ENCODE data around the gene SKOR1.

Gene SKOR1

DNA sequence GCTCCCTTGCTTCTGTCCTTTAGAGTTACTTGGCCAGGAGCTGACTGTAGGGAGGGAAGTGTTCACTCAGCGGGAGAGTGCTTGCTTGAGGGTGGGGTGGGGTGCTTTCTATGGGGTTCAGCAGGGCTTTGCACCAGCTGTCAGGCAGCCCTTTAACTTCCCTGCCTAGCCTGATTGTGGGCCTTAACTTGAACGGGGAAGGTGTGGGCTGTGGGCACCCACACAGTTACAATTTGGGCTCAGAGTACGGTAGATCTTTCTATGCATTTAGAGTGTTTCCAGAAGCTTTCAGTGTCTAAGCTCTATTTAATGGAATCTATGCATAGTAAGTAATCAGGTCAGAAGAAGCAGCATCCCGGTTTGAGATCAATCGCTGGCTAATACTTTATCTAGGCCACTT is 48.2 kb upstream of the SKOR1 start:
- H3K27ac ChIP-seq (replicated peaks) = no peak overlapping the region
- no peak overlapping the region for H3K4me3 ChIP-seq (replicated peaks; ENCODE audit: insufficient read depth, low read length)
- TF ChIP-seq, protein P1, sequence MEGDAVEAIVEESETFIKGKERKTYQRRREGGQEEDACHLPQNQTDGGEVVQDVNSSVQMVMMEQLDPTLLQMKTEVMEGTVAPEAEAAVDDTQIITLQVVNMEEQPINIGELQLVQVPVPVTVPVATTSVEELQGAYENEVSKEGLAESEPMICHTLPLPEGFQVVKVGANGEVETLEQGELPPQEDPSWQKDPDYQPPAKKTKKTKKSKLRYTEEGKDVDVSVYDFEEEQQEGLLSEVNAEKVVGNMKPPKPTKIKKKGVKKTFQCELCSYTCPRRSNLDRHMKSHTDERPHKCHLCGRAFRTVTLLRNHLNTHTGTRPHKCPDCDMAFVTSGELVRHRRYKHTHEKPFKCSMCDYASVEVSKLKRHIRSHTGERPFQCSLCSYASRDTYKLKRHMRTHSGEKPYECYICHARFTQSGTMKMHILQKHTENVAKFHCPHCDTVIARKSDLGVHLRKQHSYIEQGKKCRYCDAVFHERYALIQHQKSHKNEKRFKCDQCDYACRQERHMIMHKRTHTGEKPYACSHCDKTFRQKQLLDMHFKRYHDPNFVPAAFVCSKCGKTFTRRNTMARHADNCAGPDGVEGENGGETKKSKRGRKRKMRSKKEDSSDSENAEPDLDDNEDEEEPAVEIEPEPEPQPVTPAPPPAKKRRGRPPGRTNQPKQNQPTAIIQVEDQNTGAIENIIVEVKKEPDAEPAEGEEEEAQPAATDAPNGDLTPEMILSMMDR (IDR thresholded peaks at IDR 0.05; ENCODE audit: insufficient read depth, low read length) = no peak
- TF ChIP-seq, protein P2, sequence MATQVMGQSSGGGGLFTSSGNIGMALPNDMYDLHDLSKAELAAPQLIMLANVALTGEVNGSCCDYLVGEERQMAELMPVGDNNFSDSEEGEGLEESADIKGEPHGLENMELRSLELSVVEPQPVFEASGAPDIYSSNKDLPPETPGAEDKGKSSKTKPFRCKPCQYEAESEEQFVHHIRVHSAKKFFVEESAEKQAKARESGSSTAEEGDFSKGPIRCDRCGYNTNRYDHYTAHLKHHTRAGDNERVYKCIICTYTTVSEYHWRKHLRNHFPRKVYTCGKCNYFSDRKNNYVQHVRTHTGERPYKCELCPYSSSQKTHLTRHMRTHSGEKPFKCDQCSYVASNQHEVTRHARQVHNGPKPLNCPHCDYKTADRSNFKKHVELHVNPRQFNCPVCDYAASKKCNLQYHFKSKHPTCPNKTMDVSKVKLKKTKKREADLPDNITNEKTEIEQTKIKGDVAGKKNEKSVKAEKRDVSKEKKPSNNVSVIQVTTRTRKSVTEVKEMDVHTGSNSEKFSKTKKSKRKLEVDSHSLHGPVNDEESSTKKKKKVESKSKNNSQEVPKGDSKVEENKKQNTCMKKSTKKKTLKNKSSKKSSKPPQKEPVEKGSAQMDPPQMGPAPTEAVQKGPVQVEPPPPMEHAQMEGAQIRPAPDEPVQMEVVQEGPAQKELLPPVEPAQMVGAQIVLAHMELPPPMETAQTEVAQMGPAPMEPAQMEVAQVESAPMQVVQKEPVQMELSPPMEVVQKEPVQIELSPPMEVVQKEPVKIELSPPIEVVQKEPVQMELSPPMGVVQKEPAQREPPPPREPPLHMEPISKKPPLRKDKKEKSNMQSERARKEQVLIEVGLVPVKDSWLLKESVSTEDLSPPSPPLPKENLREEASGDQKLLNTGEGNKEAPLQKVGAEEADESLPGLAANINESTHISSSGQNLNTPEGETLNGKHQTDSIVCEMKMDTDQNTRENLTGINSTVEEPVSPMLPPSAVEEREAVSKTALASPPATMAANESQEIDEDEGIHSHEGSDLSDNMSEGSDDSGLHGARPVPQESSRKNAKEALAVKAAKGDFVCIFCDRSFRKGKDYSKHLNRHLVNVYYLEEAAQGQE (IDR thresholded peaks at IDR 0.05; ENCODE audit: insufficient replicate concordance, low read depth) = no peak
- TF ChIP-seq GABPA (IDR thresholded peaks at IDR 0.05; ENCODE audit: low read depth) = no peak
- TF ChIP-seq SPI1 (IDR thresholded peaks at IDR 0.05; ENCODE audit: borderline replicate concordance, low read depth) = no peak
- TF ChIP-seq POLR2AphosphoS5 (IDR thresholded peaks at IDR 0.05; ENCODE audit: low read depth) = no peak
- no peaks in the 10 kb centered on the region for H3K27me3 ChIP-seq (ENCODE audit: insufficient read depth, poor library complexity, severe bottlenecking)
- DNase-seq (ENCODE audit: low read depth in 1 of 2, low spot score in 1 of 2) = no peak

DNA sequence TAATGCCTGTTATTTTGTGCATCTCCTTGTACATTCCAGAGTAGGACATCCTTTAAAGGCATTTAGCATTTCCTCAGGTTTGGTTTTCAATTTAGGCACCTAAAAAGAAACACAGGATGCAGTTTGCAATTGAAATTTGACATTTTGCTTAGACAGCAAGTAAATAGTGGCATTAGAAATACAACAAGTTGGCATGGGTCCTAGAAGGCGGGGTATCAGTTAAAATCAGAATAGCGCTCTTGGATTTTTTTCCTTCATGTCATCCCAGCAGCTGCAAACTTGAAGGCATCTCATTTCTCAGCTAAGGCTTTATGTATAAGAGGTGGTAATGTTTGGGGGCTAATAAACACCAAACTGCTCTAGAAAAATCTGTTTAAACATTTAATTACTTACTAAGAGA is 47.5 kb upstream of the SKOR1 start:
- Histone ChIP-seq H3K27me3 (ENCODE audit: insufficient read depth, poor library complexity, severe bottlenecking) (no peaks in the 10 kb centered on the region), H3K27ac (replicated peaks) (no peak overlapping the region), H3K4me3 (replicated peaks; ENCODE audit: insufficient read depth, low read length) (no peak overlapping the region)
- DNase-seq (ENCODE audit: low read depth in 1 of 2, low spot score in 1 of 2) = no peak
- TF ChIP-seq SPI1 (IDR thresholded peaks at IDR 0.05; ENCODE audit: borderline replicate concordance, low read depth) (no peak), POLR2AphosphoS5 (IDR thresholded peaks at IDR 0.05; ENCODE audit: low read depth) (no peak), GABPA (IDR thresholded peaks at IDR 0.05; ENCODE audit: low read depth) (no peak)
- TF ChIP-seq, protein P2 (IDR thresholded peaks at IDR 0.05; ENCODE audit: insufficient replicate concordance, low read depth) = no peak
- TF ChIP-seq, protein P1 (IDR thresholded peaks at IDR 0.05; ENCODE audit: insufficient read depth, low read length) = no peak

DNA sequence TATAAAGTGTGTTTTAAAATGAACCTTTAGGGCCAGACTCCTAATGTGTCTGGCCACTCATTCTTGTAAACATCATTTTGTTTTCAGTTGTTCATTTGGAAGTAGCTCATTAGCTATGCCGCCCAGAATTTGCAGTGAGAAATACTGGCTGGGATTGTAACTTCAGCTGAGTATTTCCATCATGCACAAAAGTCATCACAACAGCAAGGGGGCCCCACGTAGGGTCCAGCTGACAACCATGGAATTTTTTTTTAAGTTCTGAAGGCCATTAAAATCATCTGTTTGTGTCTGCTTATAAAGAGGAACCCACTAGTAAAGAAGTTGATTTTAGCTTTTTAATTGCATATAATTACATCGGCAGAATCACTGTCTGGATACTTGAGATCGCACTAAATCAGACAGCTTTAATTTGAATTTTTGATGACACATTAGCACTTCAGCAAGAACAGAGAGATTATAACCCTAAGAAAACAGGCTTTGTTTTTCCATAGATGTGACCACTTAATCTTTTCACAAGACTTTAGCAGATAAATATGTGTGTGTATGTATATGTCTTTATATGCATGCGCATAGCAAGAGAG is 46.3 kb upstream of the SKOR1 start:
- no peak overlapping the region for H3K27ac ChIP-seq (replicated peaks)
- TF ChIP-seq, protein P1 (IDR thresholded peaks at IDR 0.05; ENCODE audit: insufficient read depth, low read length) = no peak
- no peak for TF ChIP-seq SPI1 (IDR thresholded peaks at IDR 0.05; ENCODE audit: borderline replicate concordance, low read depth)
- no peak for TF ChIP-seq GABPA (IDR thresholded peaks at IDR 0.05; ENCODE audit: low read depth)
- TF ChIP-seq, protein P2 (IDR thresholded peaks at IDR 0.05; ENCODE audit: insufficient replicate concordance, low read depth) = no peak
- no peak for TF ChIP-seq POLR2AphosphoS5 (IDR thresholded peaks at IDR 0.05; ENCODE audit: low read depth)
- no peaks in the 10 kb centered on the region for H3K27me3 ChIP-seq (ENCODE audit: insufficient read depth, poor library complexity, severe bottlenecking)
- DNase-seq (ENCODE audit: low read depth in 1 of 2, low spot score in 1 of 2) = no peak
- no peak overlapping the region for H3K4me3 ChIP-seq (replicated peaks; ENCODE audit: insufficient read depth, low read length)
